GM21360 (cell line): ENCODE measurements around the gene BLM.
"Not testable (repeated sequence)": the region's sequence is repeated elsewhere in the genome, so short reads cannot be mapped to it uniquely, and the experiment has no call there.

Experiments
- ATAC-seq: cut with Tn5 transposase; IDR thresholded peaks from one replicate; pipeline ENCODE4 v1.9.1; 2021; ENCODE audit warnings: mild to moderate bottlenecking, moderate library complexity; ENCODE audit not compliant: unreplicated experiment

BLM gene

DNA sequence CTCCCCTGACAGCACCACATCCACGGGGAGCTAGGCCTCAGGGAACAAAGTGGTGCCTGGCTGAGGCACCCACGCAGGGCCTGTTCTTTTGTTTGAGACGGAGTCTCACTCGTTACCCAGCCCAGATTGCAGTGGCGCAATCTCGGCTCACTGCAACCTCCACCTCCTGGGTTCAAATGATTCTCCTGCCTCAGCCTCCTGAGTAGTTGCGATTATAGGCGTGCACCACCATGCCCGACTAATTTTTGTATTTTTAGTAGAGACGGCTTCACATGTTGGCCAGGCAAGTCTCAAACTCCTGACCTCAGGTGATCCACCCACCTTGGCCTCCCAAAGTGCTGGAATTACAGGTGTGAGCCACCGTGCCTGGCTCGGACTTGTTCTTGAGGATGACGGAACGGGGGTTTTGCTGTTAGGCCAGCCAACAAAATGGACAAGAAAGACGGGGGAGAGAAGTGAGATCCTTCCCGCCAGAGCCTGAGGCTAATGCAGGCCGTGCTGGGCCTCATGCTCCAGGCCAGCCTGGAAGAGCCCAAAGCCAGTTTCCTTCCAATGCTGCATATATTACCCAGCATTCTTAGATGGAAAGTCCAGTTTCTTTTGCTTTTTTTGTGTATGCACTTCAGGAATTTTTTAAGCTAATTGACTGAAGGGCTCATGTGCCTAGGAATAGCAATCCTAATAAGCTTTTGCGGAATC lies 123.2 kb downstream of the BLM start:
- ATAC-seq, result no peak

DNA sequence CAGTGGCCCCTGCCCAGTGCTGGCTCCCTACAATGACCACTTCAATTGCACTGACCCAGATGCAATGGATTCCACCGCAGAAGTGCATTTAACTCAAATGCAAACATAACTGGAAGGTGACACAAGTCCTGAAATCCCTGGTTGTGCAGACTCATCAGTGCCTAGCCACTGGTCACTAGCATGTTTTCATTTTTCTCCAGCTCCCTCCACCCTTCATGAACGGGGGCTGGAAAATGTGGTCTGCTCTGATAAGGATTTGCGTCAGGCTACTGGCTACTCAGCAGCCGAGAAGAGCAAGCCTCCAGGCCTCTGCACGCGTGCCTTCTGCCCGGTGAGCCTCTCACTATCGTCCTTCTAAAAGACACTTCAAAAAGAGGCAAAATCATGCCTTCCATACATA lies 123.8 kb downstream of the BLM start:
- ATAC-seq, result no peak

DNA sequence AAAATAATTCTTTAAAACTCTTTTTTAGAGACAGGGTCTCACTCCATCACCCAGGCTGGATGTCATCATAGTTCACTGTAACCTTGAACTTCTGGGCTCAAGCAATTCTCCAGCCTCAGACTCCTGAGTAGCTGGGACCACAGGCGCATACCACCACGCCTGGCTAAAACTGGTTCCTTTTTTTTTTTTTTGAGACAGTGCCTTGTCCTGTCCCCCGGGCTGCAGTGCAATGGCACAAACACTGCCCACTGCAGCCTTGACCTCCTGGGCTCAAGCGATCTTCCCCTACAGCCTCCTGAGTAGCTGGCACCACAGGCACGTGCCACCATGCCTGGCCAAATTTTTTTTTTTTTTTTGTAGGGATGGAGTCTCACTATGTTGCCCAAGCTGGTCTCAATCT lies 127.5 kb downstream of the BLM start:
- ATAC-seq, result peak; percentile 12

- peak; percentile 84 for ATAC-seq
Observed at GRCh38 chr15:90845201-90845949, 128.2 kb downstream of the BLM start.

GRCh38 chr15:90849424-90849823 lies 132.3 kb downstream of the BLM start:
- not testable (repeated sequence) for ATAC-seq

DNA sequence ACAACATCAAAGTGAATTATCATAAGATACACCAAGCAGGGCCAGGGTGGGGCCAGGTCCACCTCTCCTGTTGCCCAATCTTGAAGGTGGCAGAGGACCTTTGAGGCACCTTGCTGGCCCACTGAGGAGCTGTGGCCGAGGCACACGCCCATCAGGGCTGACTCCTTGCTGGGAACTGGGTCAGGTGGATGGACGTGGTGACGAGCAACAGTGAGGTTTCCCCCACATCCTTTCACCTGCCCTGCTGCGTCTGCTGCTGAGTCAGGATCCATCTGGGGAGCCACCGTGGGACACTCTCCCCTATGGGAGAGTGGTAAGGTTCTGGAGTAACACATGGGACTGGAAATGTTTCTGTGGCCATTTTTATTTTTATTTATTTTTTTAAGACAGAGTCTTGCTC lies 134.0 kb downstream of the BLM start:
- ATAC-seq, result no peak

DNA sequence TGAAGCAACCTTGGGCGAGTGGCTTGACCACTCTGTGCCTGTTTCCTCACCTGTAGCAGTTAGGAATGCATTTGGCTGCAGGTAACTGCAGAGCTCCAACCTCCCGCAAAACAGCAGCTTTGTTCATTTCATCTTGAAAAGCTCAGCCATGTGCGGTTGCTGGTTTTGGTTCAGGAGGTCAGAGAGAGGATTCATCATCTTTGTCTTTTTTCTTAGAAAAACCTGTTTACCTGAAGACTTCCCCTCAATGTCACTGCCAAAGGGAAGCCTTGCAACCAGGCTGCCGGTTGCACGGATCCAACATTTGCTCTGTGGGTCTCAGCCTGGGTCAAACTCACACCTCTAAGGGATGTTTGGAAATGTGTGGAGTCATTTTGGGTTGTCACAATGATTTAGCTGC lies 134.8 kb downstream of the BLM start:
- ATAC-seq, result no peak

DNA sequence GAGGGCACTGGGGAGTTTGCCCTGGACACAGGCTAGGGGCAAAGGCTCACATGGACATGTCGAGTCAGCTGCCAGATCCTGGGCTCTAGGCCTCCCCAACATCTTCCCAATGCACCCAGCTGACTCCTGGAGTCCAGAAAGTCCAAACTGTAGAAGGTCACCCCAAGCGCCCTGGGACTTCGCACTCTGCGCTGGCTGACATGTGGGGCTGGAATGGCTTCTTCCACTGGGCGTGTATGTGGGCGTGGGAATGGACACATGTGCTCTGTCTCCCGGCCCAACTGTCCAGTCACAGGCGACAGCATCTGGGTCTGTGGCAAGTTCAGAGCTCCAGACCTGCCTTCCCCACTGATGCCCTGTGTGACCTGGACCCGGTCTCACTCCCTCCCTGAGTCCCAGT lies 138.0 kb downstream of the BLM start:
- ATAC-seq, result no peak

DNA sequence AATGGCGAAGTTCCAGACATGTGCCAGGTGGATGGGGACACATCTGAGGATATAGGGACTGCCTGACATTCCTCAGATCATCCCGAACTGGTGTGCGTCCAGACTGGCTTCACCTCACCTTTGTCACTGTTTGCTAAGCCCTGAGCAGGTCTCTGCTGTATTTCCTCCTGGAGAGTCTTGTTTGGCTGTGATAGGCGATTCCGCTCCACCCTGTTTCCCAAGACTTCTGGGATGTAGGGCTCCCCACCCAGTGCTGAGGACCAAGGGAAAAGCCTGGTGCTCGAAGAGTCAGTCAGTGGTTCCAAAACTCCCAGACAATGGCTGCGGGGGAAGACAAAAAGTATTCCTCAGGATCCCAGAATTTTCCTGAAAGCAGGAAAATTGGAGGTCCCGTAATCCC lies 140.2 kb downstream of the BLM start:
- no peak for ATAC-seq

DNA sequence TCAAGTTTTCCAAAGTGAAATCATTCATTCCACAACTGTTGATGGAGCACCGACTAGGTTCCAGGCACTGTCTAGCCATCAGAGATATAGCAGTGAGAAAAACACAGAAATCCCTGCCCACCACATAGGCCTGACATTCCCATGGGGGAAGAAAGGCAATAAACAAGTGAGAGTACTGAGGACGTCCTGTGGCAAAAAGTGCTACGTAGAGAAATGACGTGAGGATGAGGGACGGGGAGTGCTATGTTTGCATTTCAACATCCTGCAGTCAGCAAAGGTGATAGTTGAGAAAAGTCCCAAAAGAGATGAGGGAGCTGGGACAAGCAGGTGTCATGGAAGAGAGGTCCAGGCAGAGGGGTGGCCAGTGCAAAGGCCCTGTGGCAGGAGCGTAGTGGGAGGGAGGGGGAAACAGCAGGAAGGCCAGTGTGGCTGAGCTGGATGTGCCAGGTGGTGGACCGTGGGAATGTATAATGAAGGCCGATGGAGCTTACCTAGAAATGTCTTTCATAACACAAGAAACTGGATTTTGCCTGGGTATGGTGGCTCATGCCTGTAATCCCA lies 140.8 kb downstream of the BLM start:
- ATAC-seq, result no peak

GRCh38 chr15:90859234-90860131 lies 142.3 kb downstream of the BLM start:
- no peak for ATAC-seq

- ATAC-seq, result no peak
Observed at GRCh38 chr15:90860450-90860849, 143.3 kb downstream of the BLM start.

DNA sequence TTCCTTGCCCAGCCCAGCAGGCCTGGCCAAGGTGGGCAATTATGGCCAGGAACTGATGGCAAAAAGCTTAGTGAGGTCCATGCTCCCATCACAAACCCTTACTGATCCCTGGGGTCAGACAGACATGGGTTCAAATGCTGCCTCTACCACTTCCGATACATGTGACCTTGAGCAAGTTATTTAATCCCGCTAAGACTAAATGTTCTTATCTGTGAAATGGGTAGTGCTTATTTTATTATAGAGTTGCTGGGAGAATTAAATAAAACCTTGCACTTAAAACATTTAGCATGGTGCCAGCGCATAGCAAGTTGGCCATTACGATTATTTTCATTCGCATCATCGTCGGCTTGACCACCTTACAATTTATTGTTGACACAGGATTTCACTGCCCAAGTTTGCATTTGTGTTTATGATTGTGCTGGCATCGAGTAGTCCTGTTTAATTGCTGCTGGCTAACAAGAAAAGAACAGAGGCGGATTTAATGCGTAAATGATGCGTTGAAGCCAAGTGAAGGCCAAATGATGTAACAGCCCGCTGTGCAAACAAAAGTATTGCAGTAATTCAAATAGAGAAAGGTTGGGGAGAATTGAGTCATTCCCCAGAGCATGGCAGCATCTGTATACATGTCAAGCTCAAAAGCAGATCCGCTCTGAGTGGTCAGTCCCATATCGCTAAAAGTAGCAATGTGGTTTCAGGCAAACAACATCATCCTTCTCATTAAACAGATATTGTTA lies 144.0 kb downstream of the BLM start:
- no peak for ATAC-seq

DNA sequence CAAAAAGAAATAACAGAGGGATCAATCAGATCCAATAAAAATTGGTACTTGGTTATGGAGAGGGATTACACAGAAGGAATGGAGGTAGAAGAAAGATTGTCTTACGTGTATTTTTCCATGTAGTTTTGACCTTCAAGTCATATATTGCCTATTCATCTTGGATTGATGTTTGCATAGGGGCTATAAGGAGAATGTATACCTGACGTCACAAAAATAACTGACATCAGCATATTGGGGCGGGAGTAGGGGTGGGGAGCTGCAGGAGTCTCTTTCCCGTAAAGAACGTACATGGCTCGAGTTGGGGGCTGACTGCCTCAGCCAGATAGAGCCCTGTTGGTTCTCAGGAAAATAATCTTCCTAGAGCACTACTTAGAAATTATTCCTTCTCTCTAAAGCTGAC lies 145.3 kb downstream of the BLM start:
- no peak for ATAC-seq

DNA sequence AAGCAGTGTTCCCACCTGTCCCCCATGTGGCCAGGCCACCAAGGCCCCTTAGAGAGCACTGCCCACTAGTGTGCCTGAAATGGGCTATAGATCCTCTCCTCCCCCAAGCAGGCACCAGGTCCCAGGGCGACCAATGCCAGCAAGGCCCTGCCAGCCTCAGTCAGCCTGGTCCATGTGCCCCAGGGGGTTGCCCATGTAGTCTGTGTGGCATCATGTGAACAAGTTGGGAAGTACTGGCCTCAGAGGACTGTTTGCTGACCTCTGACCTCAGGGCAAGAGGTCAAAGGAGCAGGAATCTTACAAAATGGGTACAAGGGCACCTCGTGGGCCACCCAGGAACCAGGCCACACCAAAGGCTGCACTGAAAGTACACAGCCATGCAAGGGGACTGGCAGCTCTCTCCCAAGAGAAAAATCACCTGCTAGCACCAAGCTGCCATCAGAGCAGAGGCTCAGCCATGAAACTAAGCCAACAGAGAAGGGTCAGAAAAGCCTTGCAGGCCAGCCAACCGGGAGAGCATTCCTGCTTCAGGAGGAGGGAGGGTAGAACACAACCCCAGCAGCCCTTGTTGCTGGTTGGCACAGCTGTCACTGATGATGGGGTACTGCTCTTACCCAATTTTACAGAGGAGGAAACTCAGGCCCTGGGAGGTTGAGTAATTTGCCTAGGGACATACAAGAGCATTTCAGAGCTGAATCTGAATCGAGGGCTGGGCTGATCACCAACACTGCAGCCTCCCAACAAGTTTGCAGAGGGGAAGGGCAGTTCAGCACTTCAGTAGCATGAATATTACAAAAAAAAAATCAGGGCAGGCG lies 146.0 kb downstream of the BLM start:
- ATAC-seq, result no peak

DNA sequence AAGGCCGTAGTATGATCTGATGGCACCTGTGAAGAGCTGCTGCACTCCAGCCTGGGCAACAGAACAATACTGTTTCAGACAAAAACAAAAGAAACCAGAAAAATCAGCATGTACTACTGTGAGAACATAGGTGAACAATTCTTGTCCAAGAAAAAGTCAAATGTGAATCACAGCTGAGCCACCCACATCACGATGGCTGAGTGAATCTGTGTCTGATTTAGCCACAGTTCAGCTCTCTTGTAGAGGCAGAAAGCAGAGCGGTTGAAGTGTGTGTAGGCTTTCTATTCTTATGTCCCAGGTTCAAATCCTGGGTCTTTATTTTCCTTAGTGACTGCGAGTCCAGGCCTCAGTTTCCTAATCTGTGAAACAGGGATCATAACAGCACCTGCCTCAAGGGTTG lies 146.8 kb downstream of the BLM start:
- ATAC-seq, result no peak

GRCh38 chr15:90864507-90864906 lies 147.4 kb downstream of the BLM start:
- ATAC-seq, result no peak

- ATAC-seq, result no peak
Observed at GRCh38 chr15:90865702-90866101, 148.6 kb downstream of the BLM start.
